Measurements from ENCODE around the gene PTCSC3.

PTCSC3 gene

DNA sequence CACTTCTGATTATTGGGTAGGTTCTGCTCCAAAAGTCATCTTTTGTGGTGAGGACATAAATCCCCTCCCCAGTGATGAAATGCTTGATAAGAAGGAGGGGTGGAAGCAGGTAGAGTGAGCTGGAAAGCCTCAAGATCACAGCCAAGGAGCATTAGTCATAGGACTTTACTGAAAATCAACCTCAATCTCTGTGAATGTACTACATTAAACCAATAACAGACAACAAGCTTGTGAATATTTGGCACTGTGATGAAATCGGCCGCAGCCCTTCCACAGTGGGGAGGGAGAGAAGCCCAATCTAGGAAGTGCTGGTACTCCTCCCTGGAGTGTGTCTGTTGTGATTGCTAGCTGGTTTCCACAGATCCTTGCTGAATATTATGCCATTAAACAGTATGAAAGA is 41.2 kb upstream of the PTCSC3 start:
- H3K4me3 ChIP-seq (ENCODE audit: low read length), result no peak overlapping the region
- no peak for DNase-seq (ENCODE audit: low read depth)
- TF ChIP-seq, protein P1, sequence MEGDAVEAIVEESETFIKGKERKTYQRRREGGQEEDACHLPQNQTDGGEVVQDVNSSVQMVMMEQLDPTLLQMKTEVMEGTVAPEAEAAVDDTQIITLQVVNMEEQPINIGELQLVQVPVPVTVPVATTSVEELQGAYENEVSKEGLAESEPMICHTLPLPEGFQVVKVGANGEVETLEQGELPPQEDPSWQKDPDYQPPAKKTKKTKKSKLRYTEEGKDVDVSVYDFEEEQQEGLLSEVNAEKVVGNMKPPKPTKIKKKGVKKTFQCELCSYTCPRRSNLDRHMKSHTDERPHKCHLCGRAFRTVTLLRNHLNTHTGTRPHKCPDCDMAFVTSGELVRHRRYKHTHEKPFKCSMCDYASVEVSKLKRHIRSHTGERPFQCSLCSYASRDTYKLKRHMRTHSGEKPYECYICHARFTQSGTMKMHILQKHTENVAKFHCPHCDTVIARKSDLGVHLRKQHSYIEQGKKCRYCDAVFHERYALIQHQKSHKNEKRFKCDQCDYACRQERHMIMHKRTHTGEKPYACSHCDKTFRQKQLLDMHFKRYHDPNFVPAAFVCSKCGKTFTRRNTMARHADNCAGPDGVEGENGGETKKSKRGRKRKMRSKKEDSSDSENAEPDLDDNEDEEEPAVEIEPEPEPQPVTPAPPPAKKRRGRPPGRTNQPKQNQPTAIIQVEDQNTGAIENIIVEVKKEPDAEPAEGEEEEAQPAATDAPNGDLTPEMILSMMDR (conservative IDR thresholded peaks at IDR 0.05; ENCODE audit: low read depth, low read length), result no peak

DNA sequence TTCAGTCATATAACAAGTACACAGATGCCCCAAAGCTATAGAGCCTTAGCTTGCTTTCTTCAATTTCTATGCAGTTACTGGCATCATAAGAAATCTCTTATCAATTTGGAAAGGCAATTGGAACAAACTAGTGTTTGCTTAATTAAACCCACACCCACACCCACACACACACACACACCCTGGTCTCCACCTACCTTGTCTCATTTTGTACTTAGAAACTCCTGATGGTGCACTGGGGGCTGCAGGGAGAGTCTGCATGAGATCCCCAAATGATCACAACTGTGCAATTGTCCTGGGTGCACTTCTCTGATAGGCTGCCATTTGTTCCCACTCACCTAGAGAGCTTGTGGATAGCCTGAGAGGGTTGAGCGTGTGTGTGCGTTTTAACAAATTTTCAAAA is 40.5 kb upstream of the PTCSC3 start:
- DNase-seq (ENCODE audit: low read depth), result no peak
- TF ChIP-seq, protein P1 (conservative IDR thresholded peaks at IDR 0.05; ENCODE audit: low read depth, low read length), result no peak
- H3K4me3 ChIP-seq (ENCODE audit: low read length), result no peak overlapping the region

DNA sequence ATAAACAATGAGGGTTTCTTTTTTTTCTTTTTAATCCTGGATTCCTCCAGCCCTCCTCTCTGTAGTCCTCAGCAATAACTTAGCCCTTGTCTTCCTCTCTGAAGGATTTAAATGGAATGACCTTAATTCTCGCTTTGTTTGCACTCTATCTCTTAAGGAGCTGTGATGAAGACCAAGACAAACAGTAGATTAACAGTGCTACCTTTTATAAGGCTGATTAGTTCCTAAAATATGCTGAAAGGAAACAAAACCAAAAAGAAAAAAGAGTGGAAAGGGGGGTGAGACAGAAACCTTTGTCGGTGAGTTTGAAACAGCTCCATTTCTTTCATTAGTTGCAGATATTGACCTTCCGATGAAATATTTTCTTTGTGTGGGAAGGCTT is 38.7 kb upstream of the PTCSC3 start:
- no peak overlapping the region for H3K4me3 ChIP-seq (ENCODE audit: low read length)
- DNase-seq (ENCODE audit: low read depth), result no peak
- TF ChIP-seq, protein P1 (conservative IDR thresholded peaks at IDR 0.05; ENCODE audit: low read depth, low read length), result no peak

DNA sequence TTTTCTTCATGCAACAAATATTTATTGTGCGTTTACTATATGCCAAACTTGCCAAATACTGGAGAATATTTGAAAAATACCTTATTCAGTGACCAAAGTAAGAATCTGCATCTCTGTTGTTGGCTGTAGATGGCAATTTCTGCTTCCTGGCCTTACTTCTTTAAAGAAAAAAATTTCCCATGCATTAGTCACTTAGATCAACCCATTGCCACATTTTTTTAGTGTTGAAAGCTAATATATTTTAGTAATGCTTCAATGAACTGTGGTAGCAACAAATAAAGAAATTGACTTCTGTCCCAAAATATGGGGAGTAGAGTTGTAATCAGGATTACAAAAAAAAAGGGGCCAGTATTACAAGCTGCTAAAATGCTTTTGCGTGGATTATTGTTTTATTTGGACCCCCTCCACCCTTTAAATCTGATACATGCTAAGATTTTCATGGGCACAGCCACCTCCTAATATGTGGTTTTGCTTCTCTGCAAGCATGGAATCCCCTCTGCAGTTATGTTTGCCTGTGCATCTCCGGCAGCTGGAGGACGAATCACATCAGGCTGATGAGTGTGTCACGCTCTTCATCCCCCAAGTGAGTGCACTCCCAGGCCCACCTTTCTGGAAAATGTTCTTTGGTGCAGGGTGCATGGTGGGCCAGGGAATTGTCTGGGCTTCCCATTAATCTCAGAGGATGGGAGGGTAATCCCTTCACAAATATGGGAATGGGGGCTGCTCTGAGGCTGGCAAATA is 38.1 kb upstream of the PTCSC3 start:
- TF ChIP-seq, protein P1 (conservative IDR thresholded peaks at IDR 0.05; ENCODE audit: low read depth, low read length), result no peak
- DNase-seq (ENCODE audit: low read depth), result no peak
- no peak overlapping the region for H3K4me3 ChIP-seq (ENCODE audit: low read length)

DNA sequence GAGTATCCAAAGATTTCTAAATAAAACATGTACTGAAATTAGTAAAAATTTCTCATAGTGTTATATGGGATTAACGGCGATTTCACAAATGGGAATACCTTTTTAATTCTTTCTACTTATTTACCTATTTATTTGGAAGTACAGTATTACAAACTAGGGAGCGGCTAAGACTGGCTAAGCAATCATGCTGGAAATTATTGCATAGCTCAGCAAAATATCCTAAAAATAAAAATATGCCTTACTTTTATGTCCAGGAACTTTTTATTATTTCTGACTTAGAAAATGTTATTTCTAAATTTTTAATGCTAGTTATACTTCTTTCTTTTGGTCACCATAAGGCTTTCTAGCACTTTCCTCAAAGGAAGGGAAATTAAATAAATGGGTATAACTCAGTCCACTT is 36.5 kb upstream of the PTCSC3 start:
- TF ChIP-seq, protein P1 (conservative IDR thresholded peaks at IDR 0.05; ENCODE audit: low read depth, low read length), result no peak
- no peak overlapping the region for H3K4me3 ChIP-seq (ENCODE audit: low read length)
- DNase-seq (ENCODE audit: low read depth), result no peak

DNA sequence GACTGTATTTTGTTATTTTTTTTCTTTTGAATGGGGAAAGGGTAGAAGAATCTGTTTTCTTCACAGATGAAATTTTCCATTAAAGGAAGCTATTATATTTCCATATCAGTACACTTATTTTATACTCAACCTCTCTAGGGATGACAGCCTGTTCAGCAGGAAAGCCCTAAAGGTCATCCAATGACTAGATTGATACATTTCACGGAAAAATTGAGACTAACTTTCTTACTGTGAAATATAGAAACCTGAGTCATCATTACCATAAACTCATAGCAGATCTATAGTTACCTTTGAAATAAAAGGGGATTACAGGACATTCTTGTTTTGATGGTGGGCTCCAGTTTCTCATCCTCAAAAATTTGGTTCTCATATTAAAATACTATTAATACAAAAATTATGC is 36.1 kb upstream of the PTCSC3 start:
- no peak for DNase-seq (ENCODE audit: low read depth)

More for the DNA sequence above, 36.1 kb upstream of the PTCSC3 start:
- TF ChIP-seq, protein P1 (conservative IDR thresholded peaks at IDR 0.05; ENCODE audit: low read depth, low read length), result no peak
- H3K4me3 ChIP-seq (ENCODE audit: low read length), result no peak overlapping the region
